ENCODE data around the gene DGAT2.
A peak's percentile ranks its signal among the peaks of the same experiment; 100 is the strongest.
"Not testable (repeated sequence)": the region's sequence is repeated elsewhere in the genome, so short reads cannot be mapped to it uniquely, and the experiment has no call there.

Gene DGAT2

GRCh38 chr11:75768112-75768908 lies at the start of gene DGAT2:
Gene DGAT2, plus strand, starts transcription at chr11:75768778. Its CDS starts 214 bp downstream, at chr11:75768992.
- DNase-seq, result peak; percentile 67 to 78

- no peak for DNase-seq
Observed at GRCh38 chr11:75719340-75720239, 49.0 kb upstream of the DGAT2 start.

GRCh38 chr11:75720639-75721038 lies 47.9 kb upstream of the DGAT2 start:
- DNase-seq, result no peak

GRCh38 chr11:75721852-75722668 lies 46.5 kb upstream of the DGAT2 start:
- DNase-seq, result no peak

- DNase-seq, result no peak
Observed at GRCh38 chr11:75722669-75723042, 45.9 kb upstream of the DGAT2 start.

- DNase-seq, result no peak
Observed at GRCh38 chr11:75725547-75726320, 42.8 kb upstream of the DGAT2 start.

GRCh38 chr11:75728992-75729391 lies 39.6 kb upstream of the DGAT2 start:
- DNase-seq, result no peak

GRCh38 chr11:75731095-75731494 lies 37.5 kb upstream of the DGAT2 start:
- DNase-seq, result no peak

- DNase-seq, result no peak
Observed at GRCh38 chr11:75733071-75733430, 35.5 kb upstream of the DGAT2 start.

- DNase-seq, result no peak
Observed at GRCh38 chr11:75733431-75734107, 35.0 kb upstream of the DGAT2 start.

- no peak for DNase-seq
Observed at GRCh38 chr11:75734491-75735180, 33.9 kb upstream of the DGAT2 start.

- no peak for DNase-seq
Observed at GRCh38 chr11:75735181-75735845, 33.3 kb upstream of the DGAT2 start.

GRCh38 chr11:75737314-75737713 lies 31.3 kb upstream of the DGAT2 start:
- DNase-seq, result no peak

- no peak for DNase-seq
Observed at GRCh38 chr11:75740681-75741080, 27.9 kb upstream of the DGAT2 start.

- DNase-seq, result not testable (repeated sequence)
Observed at GRCh38 chr11:75743159-75743558, 25.4 kb upstream of the DGAT2 start.

- DNase-seq, result no peak
Observed at GRCh38 chr11:75743711-75744563, 24.6 kb upstream of the DGAT2 start.

- DNase-seq, result no peak
Observed at GRCh38 chr11:75745807-75746206, 22.8 kb upstream of the DGAT2 start.

- DNase-seq, result not testable (repeated sequence)
Observed at GRCh38 chr11:75748729-75749273, 19.8 kb upstream of the DGAT2 start.

GRCh38 chr11:75754933-75755332 lies 13.6 kb upstream of the DGAT2 start:
- not testable (repeated sequence) for DNase-seq

Measured in Kasumi-1 (cell line).